Ascending aorta (tissue), 2 donors: ENCODE data around the gene P2RX1. TPM values are rescaled to one million over a fixed set of nuclear protein-coding genes. Genes with fewer than 3 reads are reported as not detected.

Source experiments
- DNase-seq, 2 donors: peaks; one replicate each; pipeline ENCODE4 v3.0.0-alpha.2; 2019; ENCODE audit warnings: low spot score in 2 of 2
- H3K27ac ChIP-seq, 2 donors: fragments of 200-600 bp; sonication (generic); one replicate each; pipeline ENCODE4 v1.5.1; 2016 to 2017; ENCODE audit warnings: mild to moderate bottlenecking in 1 of 2
- H3K27me3 ChIP-seq: fragments of 200-600 bp; sonication (generic); one replicate; pipeline ENCODE4 v1.5.1; 2017
- H3K36me3 ChIP-seq, 2 donors: fragments of 200-600 bp; sonication (generic); one replicate each; pipeline ENCODE4 v1.5.1; 2016
- H3K4me1 ChIP-seq, 2 donors: fragments of 200-600 bp; sonication (generic); one replicate each; pipeline ENCODE4 v1.5.1; 2016 to 2017; ENCODE audit warnings: mild to moderate bottlenecking in 1 of 2
- H3K4me3 ChIP-seq, 2 donors: fragments of 200-600 bp; sonication (generic); one replicate each; pipeline ENCODE4 v1.5.1; 2016 to 2017; ENCODE audit warnings: mild to moderate bottlenecking in 1 of 2
- H3K9me3 ChIP-seq, 2 donors: fragments of 200-600 bp; sonication (generic); one replicate each; pipeline ENCODE4 v1.5.1; 2016
- CTCF ChIP-seq, 3 experiments: fragments of 200-600 bp in 2 of 3; fragments of 450-650 bp in 1 of 3; sonication (generic) in 2 of 3; IDR thresholded peaks; one replicate each; pipeline ENCODE4 v1.5.1; 2016 to 2019; ENCODE audit warnings: antibody characterized with exemption in 3 of 3, mild to moderate bottlenecking in 1 of 3, moderate library complexity in 1 of 3
- intact Hi-C: fragments of 100-400 bp; cut with DNase I; formaldehyde crosslinking; loops from one replicate; pipeline ENCODE4 v1.15.1; 2023
- total RNA-seq: library from RNA; depleted of rRNA; stranded (reverse); fragments of >200 nt; gene quantifications from one replicate; pipeline ENCODE4 v1.1.0, GENCODE V29; 2016

P2RX1 gene
- total RNA-seq, 1 donor from 2014 or later, result not detected

- no peaks in the 10 kb centered on the region for H3K27me3 ChIP-seq
- intact Hi-C loops, result no loop called here
- TF ChIP-seq CTCF (IDR thresholded peaks at IDR 0.05), result peak; percentile 19 to 53 (median 44)
- DNase-seq, result no peak
- H3K4me3 ChIP-seq, result no peak overlapping the region
- no peak overlapping the region for H3K27ac ChIP-seq
- no peaks in the 10 kb centered on the region for H3K4me1 ChIP-seq
- peaks cover 27 to 37% of the 10 kb centered on the region in 2 donors for H3K36me3 ChIP-seq
- no peaks in the 10 kb centered on the region for H3K9me3 ChIP-seq
These were observed 18.9 kb upstream of the P2RX1 start for GRCh38 chr17:3935140-3935542.

GRCh38 chr17:3929764-3930163 is 13.5 kb upstream of the P2RX1 start:
- DNase-seq, result no peak
- no peak overlapping the region for H3K4me3 ChIP-seq
- H3K9me3 ChIP-seq, result no peaks in the 10 kb centered on the region
- intact Hi-C loops, result no loop called here
- TF ChIP-seq CTCF (IDR thresholded peaks at IDR 0.05), result no peak
- peaks cover 7 to 14% of the 10 kb centered on the region in 2 donors for H3K4me1 ChIP-seq
- H3K36me3 ChIP-seq, result peaks cover 8 to 20% of the 10 kb centered on the region in 2 donors
- H3K27me3 ChIP-seq, result no peaks in the 10 kb centered on the region
- H3K27ac ChIP-seq, result no peak overlapping the region

GRCh38 chr17:3929181-3929580 is 12.9 kb upstream of the P2RX1 start:
- Histone ChIP-seq H3K9me3 (no peaks in the 10 kb centered on the region), H3K27me3 (no peaks in the 10 kb centered on the region), H3K4me1 (peaks cover 7 to 14% of the 10 kb centered on the region in 2 donors), H3K27ac (no peak overlapping the region), H3K4me3 (no peak overlapping the region), H3K36me3 (peaks cover 3 to 14% of the 10 kb centered on the region in 2 donors)
- no peak for DNase-seq
- intact Hi-C loops, result no loop called here
- no peak for TF ChIP-seq CTCF (IDR thresholded peaks at IDR 0.05)

- intact Hi-C loops, result no loop called here
- no peaks in the 10 kb centered on the region for H3K9me3 ChIP-seq
- H3K36me3 ChIP-seq, result peaks cover 0 to 14% of the 10 kb centered on the region in 2 donors
- peaks cover 7 to 14% of the 10 kb centered on the region in 2 donors for H3K4me1 ChIP-seq
- no peak for DNase-seq
- H3K4me3 ChIP-seq, result no peak overlapping the region
- no peak for TF ChIP-seq CTCF (IDR thresholded peaks at IDR 0.05)
- no peaks in the 10 kb centered on the region for H3K27me3 ChIP-seq
- H3K27ac ChIP-seq, result peak overlapping the region in 1 of 2 donors; percentile 60
These were observed 12.1 kb upstream of the P2RX1 start for GRCh38 chr17:3928406-3928805.

- Histone ChIP-seq H3K27me3 (no peaks in the 10 kb centered on the region), H3K36me3 (peaks cover 0 to 13% of the 10 kb centered on the region in 2 donors), H3K4me3 (no peak overlapping the region), H3K9me3 (no peaks in the 10 kb centered on the region), H3K27ac (peak overlapping the region; percentile 3 to 60), H3K4me1 (peaks cover 7 to 14% of the 10 kb centered on the region in 2 donors)
- no peak for DNase-seq
- no peak for TF ChIP-seq CTCF (IDR thresholded peaks at IDR 0.05)
- intact Hi-C loops, result no loop called here
These were observed 11.5 kb upstream of the P2RX1 start for GRCh38 chr17:3927628-3928340.
